Astrocyte (in vitro differentiated cells and primary cell): ENCODE measurements around the gene SCAPER. TPM values are rescaled to one million over a fixed set of nuclear protein-coding genes. Genes with fewer than 3 reads are reported as not detected.

Experiments
- DNase-seq: peaks from one replicate; pipeline ENCODE4 v3.0.0-alpha.2; 2010; ENCODE audit warnings: low read depth
- FAIRE-seq: peaks from 2 replicates; lab custom pipeline; 2011; peaks lifted over from hg19 to GRCh38; lab: Jason Lieb, UNC
- H2AFZ ChIP-seq: 2 replicates; pipeline ENCODE4 v1.6.0; 2012; ENCODE audit warnings: low read depth, low read length, inconsistent platforms
- H3K27ac ChIP-seq: 2 replicates; pipeline ENCODE4 v1.5.1; 2011; ENCODE audit warnings: low read depth, low read length, inconsistent platforms
- H3K27me3 ChIP-seq: 2 replicates; pipeline ENCODE4 v1.6.0; 2011; ENCODE audit warnings: low read length, inconsistent platforms; ENCODE audit not compliant: insufficient read depth
- H3K36me3 ChIP-seq: 2 replicates; pipeline ENCODE4 v1.5.1; 2011; ENCODE audit warnings: low read length, inconsistent platforms; ENCODE audit not compliant: insufficient read depth
- H3K4me1 ChIP-seq: 2 replicates; pipeline ENCODE4 v1.5.1; 2011; ENCODE audit warnings: low read length, inconsistent platforms; ENCODE audit not compliant: insufficient read depth
- H3K4me2 ChIP-seq: 2 replicates; pipeline ENCODE4 v1.6.0; 2012; ENCODE audit warnings: low read length, inconsistent platforms
- H3K4me3 ChIP-seq: 2 replicates; pipeline ENCODE4 v1.5.1; 2011; ENCODE audit warnings: low read depth, mild to moderate bottlenecking, low read length, inconsistent platforms; ENCODE audit not compliant: insufficient read depth
- H3K79me2 ChIP-seq: 2 replicates; pipeline ENCODE4 v1.6.0; 2012; ENCODE audit warnings: mild to moderate bottlenecking, low read length, inconsistent platforms; ENCODE audit not compliant: insufficient read depth
- H3K9ac ChIP-seq: 2 replicates; pipeline ENCODE4 v1.6.0; 2012; ENCODE audit warnings: mild to moderate bottlenecking, low read length, inconsistent platforms
- H3K9me3 ChIP-seq: 2 replicates; pipeline ENCODE4 v1.5.1; 2012; ENCODE audit warnings: low read depth, mild to moderate bottlenecking, low read length, inconsistent platforms; ENCODE audit not compliant: insufficient read depth
- H4K20me1 ChIP-seq: 2 replicates; pipeline ENCODE4 v1.6.0; 2012; ENCODE audit warnings: low read length, inconsistent platforms; ENCODE audit not compliant: insufficient read depth
- H3K27ac Mint-ChIP-seq: one replicate; pipeline ENCODE4 v1.8.0; 2021; ENCODE audit warnings: mild to moderate bottlenecking, mixed read lengths; ENCODE audit not compliant: unreplicated experiment
- H3K27me3 Mint-ChIP-seq: one replicate; pipeline ENCODE4 v1.8.0; 2021; ENCODE audit warnings: low read depth, mixed read lengths; ENCODE audit not compliant: unreplicated experiment
- H3K36me3 Mint-ChIP-seq: one replicate; pipeline ENCODE4 v1.8.0; 2021; ENCODE audit warnings: low read depth, mixed read lengths; ENCODE audit not compliant: unreplicated experiment
- H3K4me1 Mint-ChIP-seq: one replicate; pipeline ENCODE4 v1.8.0; 2021; ENCODE audit warnings: low read depth, mixed read lengths; ENCODE audit not compliant: unreplicated experiment
- H3K4me3 Mint-ChIP-seq: one replicate; pipeline ENCODE4 v1.8.0; 2021; ENCODE audit warnings: mild to moderate bottlenecking, moderate library complexity, mixed read lengths; ENCODE audit not compliant: unreplicated experiment
- H3K9me3 Mint-ChIP-seq: one replicate; pipeline ENCODE4 v1.8.0; 2021; ENCODE audit warnings: mild to moderate bottlenecking, mixed read lengths; ENCODE audit not compliant: unreplicated experiment
- CTCF ChIP-seq: IDR thresholded peaks from 2 replicates; pipeline ENCODE4 v1.5.1; 2011; ENCODE audit warnings: low read depth, mild to moderate bottlenecking, inconsistent platforms, low read length, moderate library complexity; ENCODE audit not compliant: insufficient read depth
- EZH2 ChIP-seq: IDR thresholded peaks from 2 replicates; pipeline ENCODE4 v1.6.1; 2012; ENCODE audit warnings: mild to moderate bottlenecking, low read length, inconsistent platforms; ENCODE audit not compliant: insufficient read depth
- total RNA-seq: library from RNA; stranded (reverse); gene quantifications from 2 replicates; pipeline ENCODE4 v1.2.1, GENCODE V29; 2021

The SCAPER gene
- total RNA-seq, 1 donor from 2014 or later: 8.6 TPM

DNA sequence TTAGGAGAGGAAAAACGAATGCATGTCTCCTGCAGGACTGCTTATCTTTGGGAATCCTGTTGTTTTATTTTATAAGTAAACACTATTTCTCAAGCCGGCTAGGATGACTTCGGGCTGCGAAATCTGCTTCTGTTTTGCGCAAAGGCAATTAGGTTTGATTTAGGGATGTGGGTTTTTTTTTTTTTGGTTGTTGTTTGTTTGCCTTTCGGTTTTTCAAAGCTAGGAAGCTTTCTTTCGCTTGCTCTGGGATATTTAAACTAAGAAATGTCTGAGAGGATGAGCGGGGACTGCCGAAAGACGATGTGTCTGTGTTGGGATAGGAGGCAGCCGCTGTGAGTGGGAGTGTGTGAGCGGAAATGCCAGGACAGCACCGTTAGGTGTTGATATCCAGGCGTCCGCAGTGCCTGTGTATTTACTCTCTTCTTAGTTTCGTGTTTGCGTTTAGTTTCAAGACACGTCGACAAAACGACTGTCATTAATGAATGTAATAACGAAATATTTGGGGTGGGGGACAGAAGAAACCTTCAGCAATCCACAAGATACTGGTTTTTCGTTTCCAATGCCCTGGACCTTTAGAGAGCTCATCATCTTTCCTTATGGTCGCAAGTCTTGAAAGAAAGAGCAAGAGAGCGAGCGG, 568.0 kb downstream of the SCAPER start:
- Mint-ChIP-seq H3K27me3 (peaks cover 74% of the 10 kb centered on the region), H3K4me3 (peak overlapping the region; percentile 87), H3K27ac (peak overlapping the region; percentile 89), H3K4me1 (peaks cover 10% of the 10 kb centered on the region), H3K36me3 (peaks cover 12% of the 10 kb centered on the region), H3K9me3 (peaks cover 24% of the 10 kb centered on the region)
- Histone ChIP-seq H4K20me1 (peaks cover 31% of the 10 kb centered on the region), H3K36me3 (no peaks in the 10 kb centered on the region), H2AFZ (peak overlapping the region; percentile 47), H3K9me3 (peaks cover 7% of the 10 kb centered on the region), H3K27ac (no peak overlapping the region), H3K4me3 (no peak overlapping the region), H3K9ac (no peak overlapping the region), H3K4me2 (peak overlapping the region; percentile 72), H3K27me3 (peaks cover 88% of the 10 kb centered on the region), H3K4me1 (peaks cover 11% of the 10 kb centered on the region), H3K79me2 (no peaks in the 10 kb centered on the region)
- DNase-seq (no peak), FAIRE-seq (no peak)
- no peak for TF ChIP-seq EZH2
- no peak for TF ChIP-seq CTCF

DNA sequence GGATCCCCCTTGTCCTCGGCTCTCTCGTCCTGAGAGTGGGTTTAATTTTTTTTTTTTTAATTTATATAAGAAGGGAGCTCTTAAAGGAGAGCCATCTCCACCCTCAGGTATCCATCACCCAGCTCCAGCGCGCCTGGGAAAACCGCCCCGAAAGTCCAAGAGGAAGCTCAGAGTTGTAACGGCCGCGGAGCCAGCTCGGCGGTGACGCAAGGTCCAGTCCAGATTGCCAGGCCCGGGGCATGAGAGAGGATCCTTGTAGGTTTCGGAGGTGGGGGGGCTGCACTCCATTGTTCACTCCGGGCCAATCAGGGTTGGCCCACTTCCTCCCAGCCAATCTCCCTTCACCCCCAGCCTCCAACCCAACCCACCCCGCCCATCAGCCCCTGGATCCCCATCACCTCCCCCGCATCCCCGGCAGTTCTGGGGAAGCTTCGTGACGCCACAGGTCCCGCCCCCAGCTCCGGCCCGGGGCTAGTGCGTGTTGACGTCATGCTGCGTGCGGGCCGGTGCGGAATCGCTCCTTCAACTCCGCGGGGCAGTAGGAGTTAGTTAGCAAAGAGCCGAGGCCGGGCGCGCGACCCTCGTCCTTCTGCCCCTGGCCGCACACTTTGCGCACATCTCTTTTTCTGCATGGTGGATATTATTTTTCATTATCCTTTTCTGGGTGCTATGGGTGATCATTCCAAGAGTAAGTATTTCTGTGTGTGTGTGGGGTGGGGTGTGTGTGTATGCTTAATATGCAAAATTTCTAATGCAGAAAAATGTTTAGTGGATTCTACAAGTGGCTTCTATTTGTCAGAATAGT, 568.7 kb downstream of the SCAPER start, which contains the start of gene ISL2:
Gene ISL2, plus strand, starts transcription at position 520 of the 805 bp plus-strand sequence. Its CDS starts 111 bp downstream, at position 631.
- DNase-seq (no peak), FAIRE-seq (no peak)
- Mint-ChIP-seq H3K9me3 (peaks cover 20% of the 10 kb centered on the region), H3K4me1 (peaks cover 10% of the 10 kb centered on the region), H3K4me3 (peak within 1 kb of the TSS; percentile 87), H3K27ac (peak within 1 kb of the TSS; percentile 89), H3K36me3 (peaks cover 7% of the 10 kb centered on the region), H3K27me3 (peaks cover 67% of the 10 kb centered on the region)
- H3K4me2 ChIP-seq: peak within 1 kb of the TSS; percentile 72
- no peak for TF ChIP-seq EZH2
- no peak for TF ChIP-seq CTCF
- peaks cover 7% of the 10 kb centered on the region for H3K9me3 ChIP-seq
- peaks cover 31% of the 10 kb centered on the region for H4K20me1 ChIP-seq
- H3K9ac ChIP-seq: no peak within 1 kb of the TSS
- H3K36me3 ChIP-seq: no peaks in the 10 kb centered on the region
- peaks cover 81% of the 10 kb centered on the region for H3K27me3 ChIP-seq
- peak within 1 kb of the TSS; percentile 47 for H2AFZ ChIP-seq
- no peaks in the 10 kb centered on the region for H3K79me2 ChIP-seq
- H3K4me1 ChIP-seq: peaks cover 8% of the 10 kb centered on the region
- H3K27ac ChIP-seq: no peak within 1 kb of the TSS
- peak within 1 kb of the TSS; percentile 36 for H3K4me3 ChIP-seq
